ENCODE measurements around the gene SLC25A42. TPM values are rescaled to one million over a fixed set of nuclear protein-coding genes. Genes with fewer than 3 reads are reported as not detected.

The SLC25A42 gene, protein sequence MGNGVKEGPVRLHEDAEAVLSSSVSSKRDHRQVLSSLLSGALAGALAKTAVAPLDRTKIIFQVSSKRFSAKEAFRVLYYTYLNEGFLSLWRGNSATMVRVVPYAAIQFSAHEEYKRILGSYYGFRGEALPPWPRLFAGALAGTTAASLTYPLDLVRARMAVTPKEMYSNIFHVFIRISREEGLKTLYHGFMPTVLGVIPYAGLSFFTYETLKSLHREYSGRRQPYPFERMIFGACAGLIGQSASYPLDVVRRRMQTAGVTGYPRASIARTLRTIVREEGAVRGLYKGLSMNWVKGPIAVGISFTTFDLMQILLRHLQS
- 8.5 and 12.6 TPM in 2 replicates for total RNA-seq

DNA sequence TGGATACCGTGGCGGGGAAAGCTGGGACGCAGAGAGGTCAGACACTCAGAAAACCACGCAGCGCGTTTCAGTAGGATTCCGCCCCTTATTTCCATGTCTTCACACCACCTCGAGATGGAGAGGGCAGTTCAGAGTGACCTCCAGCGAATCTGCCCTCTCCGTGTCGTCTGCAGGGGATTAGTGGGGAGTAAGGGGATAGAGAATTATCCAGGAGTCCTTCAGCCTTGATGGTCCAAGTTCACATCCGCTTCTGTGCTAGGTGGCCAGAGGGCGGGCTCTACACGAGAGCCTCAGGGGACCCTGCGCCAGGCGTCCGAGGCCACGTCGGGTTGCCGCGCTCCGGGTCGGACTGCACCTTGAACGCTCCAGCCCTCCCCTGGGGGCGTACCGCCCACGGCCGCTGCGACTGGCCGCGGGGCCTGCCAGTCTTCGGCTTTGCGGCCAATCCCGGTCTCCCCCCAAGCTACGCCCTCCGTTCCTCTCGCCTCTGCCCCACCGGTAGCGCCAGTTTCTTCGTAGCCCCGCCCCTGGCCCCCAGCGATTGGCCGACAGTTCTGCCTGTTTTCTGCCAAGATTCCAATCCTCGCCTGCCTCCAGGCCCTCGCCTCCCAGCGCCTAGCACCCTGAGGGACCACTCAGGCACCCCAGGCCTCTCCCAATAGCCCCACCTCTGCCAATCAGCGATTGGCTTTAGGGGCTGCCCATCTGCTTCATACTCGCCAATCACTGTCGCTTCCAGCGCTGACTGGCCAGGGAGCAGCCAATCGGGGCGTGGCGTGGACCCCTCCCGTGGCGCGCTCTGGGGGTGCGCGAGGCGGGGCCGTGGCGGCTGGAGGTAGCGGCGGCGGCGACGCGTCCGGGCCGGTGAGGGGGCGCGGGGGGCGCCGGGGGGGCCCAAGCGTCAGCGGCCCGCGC lies at the start of gene SLC25A42:
Gene SLC25A42 (plus strand): TSS at position 812 of the 915 bp plus-strand sequence. CDS start 32,131 bp downstream, outside the sequence.

DNA sequence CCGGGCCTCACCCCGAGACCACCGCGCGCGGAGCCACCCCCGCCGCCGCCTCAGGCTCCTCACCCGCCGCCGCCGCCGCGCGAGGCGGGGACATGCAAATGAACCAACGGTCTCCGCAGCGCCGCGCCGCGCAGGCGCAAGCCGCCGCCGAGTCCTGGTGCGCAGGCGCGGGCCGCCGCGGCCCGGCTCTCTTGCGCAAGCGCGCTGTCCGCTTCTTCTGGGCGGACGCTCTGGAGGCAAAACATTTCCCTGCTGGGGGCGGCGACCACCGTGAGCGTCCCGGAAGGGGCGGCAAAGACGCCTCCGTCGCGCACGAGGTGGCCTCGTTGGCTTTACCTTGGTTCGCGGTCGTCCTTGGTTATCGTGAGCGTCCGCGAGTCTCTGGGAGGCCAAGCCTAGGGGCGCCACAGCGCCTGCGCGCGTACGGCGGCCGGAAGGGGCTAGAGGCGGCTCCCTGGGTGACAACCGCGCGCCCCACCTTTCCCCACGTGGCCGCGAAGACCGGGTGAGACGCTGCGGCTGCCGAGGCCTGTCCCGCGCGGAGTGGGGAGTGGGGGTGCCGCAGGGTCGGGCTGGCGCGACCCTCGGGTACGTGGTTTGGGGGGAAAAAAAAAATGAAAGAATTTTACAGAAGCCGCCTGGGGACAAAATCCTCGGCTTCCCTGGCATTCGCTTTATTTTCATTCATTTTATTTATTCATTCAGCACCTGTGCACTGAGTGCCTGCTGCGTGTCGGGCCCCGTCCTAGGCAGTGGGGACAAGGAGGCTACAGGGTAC lies 30.2 kb upstream of the SLC25A42 start, which contains the start of the genes ARMC6 and SUGP2:
Gene ARMC6 (plus strand): TSS at position 178 of the 778 bp plus-strand sequence. CDS start 607 bp downstream, outside the sequence.
Gene SUGP2 (minus strand): TSS at position 92 of the 778 bp plus-strand sequence. CDS start 2,446 bp downstream, outside the sequence.

DNA sequence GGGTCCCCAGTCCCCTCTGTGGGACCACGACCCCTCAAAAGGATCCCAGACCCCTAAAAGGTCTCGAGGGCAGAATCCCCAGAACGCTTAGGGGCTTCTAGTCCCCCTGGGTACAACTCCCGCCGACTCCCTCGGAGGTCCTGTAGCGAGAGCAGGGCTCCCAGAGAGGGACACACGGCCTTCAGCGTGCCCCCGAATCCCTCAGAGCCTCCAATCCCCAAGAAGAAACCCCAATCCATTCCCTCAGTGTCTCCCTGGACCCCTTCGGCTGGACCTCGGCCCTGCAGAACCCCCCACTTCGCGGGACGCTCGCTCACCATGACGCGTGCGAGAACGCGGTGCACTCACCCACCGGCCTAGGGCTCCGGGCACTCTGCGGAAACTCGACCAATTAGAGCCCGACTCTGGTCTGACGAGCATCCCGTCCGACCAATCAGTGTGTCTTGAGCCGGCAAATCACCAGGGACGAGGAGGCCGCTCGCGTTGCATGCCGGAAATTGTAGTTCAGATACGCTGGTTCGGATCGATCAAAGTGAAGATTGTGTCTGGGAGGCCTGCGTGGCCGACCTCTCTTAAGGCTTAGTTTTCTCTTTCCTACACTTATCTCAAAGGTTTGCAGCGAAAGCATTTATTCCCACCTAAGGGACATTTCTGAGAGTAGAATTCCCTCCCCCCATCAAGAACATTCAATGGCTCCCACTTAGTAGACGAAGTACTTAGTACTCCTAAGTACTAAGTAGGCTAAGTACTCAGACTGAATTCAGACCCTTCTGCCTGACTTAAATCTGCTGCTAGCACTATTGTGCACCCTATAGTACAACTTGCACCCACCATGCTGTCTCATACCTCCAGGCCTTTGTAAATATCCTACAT lies 74.6 kb downstream of the SLC25A42 start, which contains the start of gene TMEM161A:
Gene TMEM161A (minus strand): TSS at position 370 of the 873 bp plus-strand sequence. CDS start 50 bp downstream, at position 320.

Other genes starting within 250 kb of the SLC25A42 start
- gene UPF1, start 232.0 kb upstream of the SLC25A42 start, total RNA-seq, result 58.5 and 68.8 TPM in 2 replicates
- gene CERS1, start 167.8 kb upstream of the SLC25A42 start, total RNA-seq, result not detected in 2 replicates
- gene COPE, start 144.6 kb upstream of the SLC25A42 start, total RNA-seq, result 191 and 379 TPM in 2 replicates
- gene DDX49, start 144.3 kb upstream of the SLC25A42 start, total RNA-seq, result 50.3 and 67.2 TPM in 2 replicates
- gene HOMER3, start 122.8 kb upstream of the SLC25A42 start, total RNA-seq, result 43.6 and 99.6 TPM in 2 replicates
- 23.9 and 25.7 TPM in 2 replicates for gene SUGP2, start 30.5 kb upstream of the SLC25A42 start, total RNA-seq
- 27.1 and 41.2 TPM in 2 replicates for gene ARMC6, start 30.4 kb upstream of the SLC25A42 start, total RNA-seq
- gene TMEM161A, start 74.5 kb downstream of the SLC25A42 start, total RNA-seq, result 16.1 TPM in 2 replicates
- gene MEF2B, start 106.3 kb downstream of the SLC25A42 start, total RNA-seq, result 0.39 TPM in 1 of 2 replicates, not detected in the other
- gene BORCS8, start 128.2 kb downstream of the SLC25A42 start, total RNA-seq, result 11.0 and 15.7 TPM in 2 replicates
- 53.6 and 64.8 TPM in 2 replicates for gene RFXANK, start 128.3 kb downstream of the SLC25A42 start, total RNA-seq
- 7.6 and 9.0 TPM in 2 replicates for gene NR2C2AP, start 139.4 kb downstream of the SLC25A42 start, total RNA-seq
- under 0.01 TPM in 1 of 2 replicates, not detected in the other for gene NCAN, start 148.0 kb downstream of the SLC25A42 start, total RNA-seq
- 1.2 and 2.0 TPM in 2 replicates for gene TM6SF2, start 209.3 kb downstream of the SLC25A42 start, total RNA-seq